ENCODE results near the gene TGM1. TPM values are rescaled to one million over a fixed set of nuclear protein-coding genes. Genes with fewer than 3 reads are reported as not detected.

The TGM1 gene
- total and polyA plus RNA-seq, 4 donors: 0.28 to 1.5 (median 0.76) TPM

DNA sequence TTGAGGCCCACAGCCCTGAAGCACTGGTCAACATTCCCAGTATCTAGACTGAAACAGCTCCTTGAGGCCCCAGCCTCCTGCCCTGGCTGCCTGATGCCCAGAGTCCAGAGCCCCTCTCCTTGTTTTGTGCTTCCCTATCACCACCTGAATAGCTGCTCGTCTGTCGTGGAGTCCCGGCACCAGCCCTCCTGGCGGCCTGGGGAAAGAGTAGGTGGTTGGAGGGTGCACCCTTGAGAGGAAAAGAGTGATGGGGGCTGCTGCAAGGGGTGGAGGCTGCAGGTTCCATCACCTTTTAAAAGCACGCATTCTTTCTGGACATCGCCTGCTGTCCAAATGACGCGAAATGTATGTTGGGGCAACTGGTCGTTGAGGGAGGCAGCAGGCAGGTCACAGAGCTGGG is 5.2 kb upstream of the TGM1 start:
- no peaks in the 10 kb centered on the region for H3K27me3 ChIP-seq (ENCODE audit: control insufficient read depth in 4 of 4, insufficient read depth in 4 of 4, low read length in 3 of 4)
- peaks cover 0 to 38% (median 10%) of the 10 kb centered on the region in 4 donors for H3K36me3 ChIP-seq (ENCODE audit: control insufficient read depth in 4 of 4, insufficient read depth in 3 of 4, low read depth in 1 of 4, low read length in 3 of 4)
- WGBS: 93% methylated on average over 9 of the region's 9 CpGs
- no peak for DNase-seq (ENCODE audit: low spot score)
- TF ChIP-seq ATF3 (IDR thresholded peaks at IDR 0.05) (no peak), HNF4G (IDR thresholded peaks at IDR 0.05) (no peak), HNF4A (conservative IDR thresholded peaks at IDR 0.05) (no peak), REST (IDR thresholded peaks at IDR 0.05) (no peak), MAX (IDR thresholded peaks at IDR 0.05) (no peak), RAD21 (IDR thresholded peaks at IDR 0.05) (no peak), JUND (IDR thresholded peaks at IDR 0.05) (no peak), NR2F2 (IDR thresholded peaks at IDR 0.05) (no peak), YY1 (IDR thresholded peaks at IDR 0.05) (no peak), RXRA (IDR thresholded peaks at IDR 0.05) (no peak), FOXA1 (IDR thresholded peaks at IDR 0.05) (no peak), TAF1 (conservative IDR thresholded peaks at IDR 0.05) (no peak), SP1 (IDR thresholded peaks at IDR 0.05) (no peak), GABPA (IDR thresholded peaks at IDR 0.05 in 1 of 2, conservative IDR thresholded peaks at IDR 0.05 in 1 of 2) (no peak), FOXA2 (IDR thresholded peaks at IDR 0.05) (no peak), EGR1 (IDR thresholded peaks at IDR 0.05; ENCODE audit: low read depth in 2 of 2) (no peak)
- TF ChIP-seq, protein P1, sequence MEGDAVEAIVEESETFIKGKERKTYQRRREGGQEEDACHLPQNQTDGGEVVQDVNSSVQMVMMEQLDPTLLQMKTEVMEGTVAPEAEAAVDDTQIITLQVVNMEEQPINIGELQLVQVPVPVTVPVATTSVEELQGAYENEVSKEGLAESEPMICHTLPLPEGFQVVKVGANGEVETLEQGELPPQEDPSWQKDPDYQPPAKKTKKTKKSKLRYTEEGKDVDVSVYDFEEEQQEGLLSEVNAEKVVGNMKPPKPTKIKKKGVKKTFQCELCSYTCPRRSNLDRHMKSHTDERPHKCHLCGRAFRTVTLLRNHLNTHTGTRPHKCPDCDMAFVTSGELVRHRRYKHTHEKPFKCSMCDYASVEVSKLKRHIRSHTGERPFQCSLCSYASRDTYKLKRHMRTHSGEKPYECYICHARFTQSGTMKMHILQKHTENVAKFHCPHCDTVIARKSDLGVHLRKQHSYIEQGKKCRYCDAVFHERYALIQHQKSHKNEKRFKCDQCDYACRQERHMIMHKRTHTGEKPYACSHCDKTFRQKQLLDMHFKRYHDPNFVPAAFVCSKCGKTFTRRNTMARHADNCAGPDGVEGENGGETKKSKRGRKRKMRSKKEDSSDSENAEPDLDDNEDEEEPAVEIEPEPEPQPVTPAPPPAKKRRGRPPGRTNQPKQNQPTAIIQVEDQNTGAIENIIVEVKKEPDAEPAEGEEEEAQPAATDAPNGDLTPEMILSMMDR (IDR thresholded peaks at IDR 0.05; ENCODE audit: low read depth, low read length, missing input control): no peak
- TF ChIP-seq, protein P2, sequence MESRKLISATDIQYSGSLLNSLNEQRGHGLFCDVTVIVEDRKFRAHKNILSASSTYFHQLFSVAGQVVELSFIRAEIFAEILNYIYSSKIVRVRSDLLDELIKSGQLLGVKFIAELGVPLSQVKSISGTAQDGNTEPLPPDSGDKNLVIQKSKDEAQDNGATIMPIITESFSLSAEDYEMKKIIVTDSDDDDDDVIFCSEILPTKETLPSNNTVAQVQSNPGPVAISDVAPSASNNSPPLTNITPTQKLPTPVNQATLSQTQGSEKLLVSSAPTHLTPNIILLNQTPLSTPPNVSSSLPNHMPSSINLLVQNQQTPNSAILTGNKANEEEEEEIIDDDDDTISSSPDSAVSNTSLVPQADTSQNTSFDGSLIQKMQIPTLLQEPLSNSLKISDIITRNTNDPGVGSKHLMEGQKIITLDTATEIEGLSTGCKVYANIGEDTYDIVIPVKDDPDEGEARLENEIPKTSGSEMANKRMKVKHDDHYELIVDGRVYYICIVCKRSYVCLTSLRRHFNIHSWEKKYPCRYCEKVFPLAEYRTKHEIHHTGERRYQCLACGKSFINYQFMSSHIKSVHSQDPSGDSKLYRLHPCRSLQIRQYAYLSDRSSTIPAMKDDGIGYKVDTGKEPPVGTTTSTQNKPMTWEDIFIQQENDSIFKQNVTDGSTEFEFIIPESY (IDR thresholded peaks at IDR 0.05): no peak
- no peak overlapping the region for H3K9ac ChIP-seq (ENCODE audit: low read depth in 1 of 2, low read length in 2 of 2)
- H3K4me1 ChIP-seq (ENCODE audit: control insufficient read depth in 4 of 4, insufficient read depth in 4 of 4, low read length in 3 of 4): peaks cover 1 to 11% (median 4%) of the 10 kb centered on the region in 4 donors
- H3K27ac ChIP-seq (ENCODE audit: low read depth in 1 of 2, low read length in 2 of 2): no peak overlapping the region
- H3K4me3 ChIP-seq (ENCODE audit: low read depth in 1 of 3, low read length in 3 of 3): no peak overlapping the region
- H3K9me3 ChIP-seq (ENCODE audit: control insufficient read depth in 4 of 4, low read length in 3 of 4): no peaks in the 10 kb centered on the region

All from liver (tissue), 9 donors.